Stimulated activated CD4-positive, alpha-beta T cell treated with anti-CD3 and anti-CD28 coated beads, Interleukin-4, amount 100 ng/mL, for 48 hours (primary cell): ENCODE measurements around the gene SARM1.
A peak's percentile ranks its signal among the peaks of the same experiment; 100 is the strongest.

Source experiments
- DNase-seq, 2 donors: peaks; one replicate each; pipeline ENCODE4 v3.0.0-alpha.2; 2020; ENCODE audit warnings: low read depth in 2 of 2

Gene SARM1

DNA sequence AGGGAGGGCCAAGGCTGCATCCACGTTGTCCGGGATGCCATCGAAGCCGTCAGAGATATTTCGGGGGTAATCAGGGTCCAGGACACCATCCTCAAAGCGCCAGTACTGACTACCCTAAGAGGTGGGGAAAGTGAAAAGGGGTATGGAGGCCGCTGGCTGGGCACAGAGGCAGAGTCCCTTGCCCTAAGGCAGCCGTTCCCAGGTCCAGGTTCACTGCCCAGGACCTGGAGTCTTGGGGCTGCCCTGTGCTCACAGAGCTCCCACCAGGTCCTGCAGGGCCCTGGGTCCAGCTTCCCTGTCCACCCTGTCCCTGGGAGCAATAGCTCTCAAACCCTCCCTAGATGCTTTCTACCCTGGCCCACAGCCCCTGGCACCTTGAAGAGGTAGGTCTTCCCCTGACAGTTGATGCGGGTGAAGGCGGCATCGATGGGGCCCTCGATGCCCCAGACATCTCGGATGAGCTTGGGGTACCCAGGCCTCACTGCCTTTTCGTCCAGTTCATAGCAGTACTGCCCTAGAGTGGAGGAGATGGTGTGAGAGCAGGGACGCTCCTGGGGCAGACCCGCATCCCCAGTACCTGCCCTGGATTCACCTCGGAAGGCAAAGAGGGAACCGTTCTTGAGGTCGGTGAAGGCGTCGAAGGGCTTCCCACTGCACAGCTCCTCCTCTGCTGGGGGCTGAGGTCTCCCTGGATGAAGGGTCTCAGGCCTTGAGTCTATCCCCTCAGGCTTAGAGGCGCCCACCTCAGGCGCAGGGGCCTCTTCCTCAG, 2.4 kb upstream of the SARM1 start:
- DNase-seq = no peak

DNA sequence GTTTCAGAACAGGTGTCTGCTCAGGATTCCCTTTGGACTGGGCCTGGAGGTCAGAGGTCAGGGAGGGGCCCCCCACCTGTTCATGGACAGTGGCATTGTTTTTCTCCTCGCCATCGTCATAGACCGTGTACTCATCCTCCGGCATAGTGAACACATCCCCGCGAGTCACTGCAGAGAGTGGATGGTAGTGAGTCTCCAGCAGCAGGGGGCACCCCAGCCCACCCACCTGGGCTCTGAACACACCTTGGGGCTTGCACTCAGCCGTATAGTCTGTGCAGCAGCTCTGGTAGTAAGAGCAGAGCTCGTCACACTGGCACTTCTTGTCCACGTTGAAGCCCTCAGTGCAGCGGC, 1.8 kb upstream of the SARM1 start:
- DNase-seq = no peak

DNA sequence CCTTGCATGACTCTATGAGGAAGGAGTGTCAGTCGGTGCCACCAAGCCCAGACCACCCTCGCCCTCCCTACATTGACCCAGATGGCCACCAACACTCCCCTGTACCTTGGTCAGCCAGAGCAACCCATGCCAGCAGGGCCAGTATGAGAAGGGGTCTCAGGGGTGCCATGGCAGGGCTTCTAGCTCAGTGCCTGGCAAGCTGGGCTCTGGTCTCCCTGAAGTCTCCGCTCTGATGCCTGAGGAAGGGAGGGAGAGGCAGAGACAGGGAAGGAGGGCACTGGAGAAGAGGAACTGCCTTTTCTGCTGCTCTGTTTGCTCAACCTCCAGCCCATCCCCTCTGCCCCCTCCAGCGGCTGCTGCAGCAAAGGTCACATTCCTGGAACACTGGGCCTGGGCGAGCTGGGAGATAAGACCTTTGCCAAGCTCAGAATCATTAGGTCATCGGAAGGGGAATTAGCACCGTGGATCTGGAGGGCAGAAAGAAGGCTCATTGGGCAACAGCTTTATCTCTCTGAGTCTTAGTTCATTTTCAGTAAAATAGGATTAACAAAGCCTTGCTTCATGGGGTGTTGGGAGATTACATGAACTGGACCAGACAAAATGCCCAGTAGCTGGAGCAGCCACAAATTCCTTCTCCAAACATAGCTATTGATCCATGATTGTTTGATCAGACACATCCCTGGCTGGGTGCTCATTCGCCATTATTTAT, 1.3 kb upstream of the SARM1 start, which contains the start of gene VTN:
Gene VTN, minus strand, starts transcription at position 273 of the 709 bp plus-strand sequence. Its CDS starts 104 bp downstream, at position 169.
- no peak for DNase-seq

DNA sequence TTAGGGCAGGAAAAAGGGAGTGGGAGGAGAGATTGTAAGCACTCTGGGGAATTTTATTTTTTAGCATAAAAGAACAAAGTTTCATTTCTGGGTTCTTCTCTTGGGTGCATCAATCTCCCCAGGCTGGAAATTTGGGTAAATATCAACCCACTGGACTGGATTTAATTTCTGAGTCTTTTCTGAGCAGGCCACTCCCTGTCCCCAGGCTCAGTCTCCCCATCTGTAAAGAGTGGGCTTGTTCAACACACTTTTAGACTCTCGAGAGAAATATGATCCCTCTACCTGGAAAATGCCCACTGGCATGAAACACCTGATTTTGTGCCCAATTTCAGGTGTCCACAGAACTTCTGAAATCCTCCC, 770 bp upstream of the SARM1 start:
- DNase-seq = no peak

DNA sequence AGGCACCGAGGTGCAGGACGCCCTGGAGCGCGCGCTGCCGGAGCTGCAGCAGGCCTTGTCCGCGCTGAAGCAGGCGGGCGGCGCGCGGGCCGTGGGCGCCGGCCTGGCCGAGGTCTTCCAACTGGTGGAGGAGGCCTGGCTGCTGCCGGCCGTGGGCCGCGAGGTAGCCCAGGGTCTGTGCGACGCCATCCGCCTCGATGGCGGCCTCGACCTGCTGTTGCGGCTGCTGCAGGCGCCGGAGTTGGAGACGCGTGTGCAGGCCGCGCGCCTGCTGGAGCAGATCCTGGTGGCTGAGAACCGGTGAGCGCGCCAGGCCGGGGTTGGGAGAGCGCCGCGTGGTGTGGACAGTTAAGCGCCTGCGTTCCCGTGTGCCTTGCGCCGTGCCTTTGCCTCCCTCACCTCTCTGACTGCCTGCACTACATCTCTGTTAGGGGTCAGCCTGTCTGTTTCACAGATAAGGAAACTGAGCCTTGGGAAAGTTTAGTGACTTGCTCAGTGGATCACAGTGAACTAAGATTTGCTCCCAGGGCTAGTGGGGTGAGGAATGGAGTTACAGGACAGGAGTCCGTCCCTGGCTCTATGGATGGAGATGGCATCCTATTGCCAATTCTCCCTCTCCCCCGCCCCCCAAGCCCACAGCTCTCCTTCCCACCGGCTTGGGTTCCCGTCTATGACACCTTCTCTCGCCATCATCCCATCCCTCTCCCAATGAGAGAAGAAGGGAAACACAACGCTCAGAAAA, 880 bp downstream of the SARM1 start:
- DNase-seq = peak; percentile 26 to 32

DNA sequence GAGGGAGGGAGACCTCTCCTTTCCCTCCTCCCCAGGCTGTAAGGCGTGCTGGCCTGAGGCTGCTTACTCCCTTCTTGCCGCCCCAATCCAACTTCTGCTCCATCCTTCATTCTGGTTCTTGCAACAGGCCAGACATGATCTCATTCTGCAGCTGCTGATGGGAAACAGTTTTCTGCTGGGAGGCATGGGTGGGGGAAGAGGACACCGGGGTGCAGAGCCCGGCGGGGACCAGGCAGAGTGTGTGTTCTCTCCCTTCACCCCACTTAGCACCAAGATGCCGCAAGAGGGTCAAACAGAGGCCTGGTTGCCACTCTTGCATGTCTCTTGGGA, 1.4 kb downstream of the SARM1 start:
- no peak for DNase-seq

DNA sequence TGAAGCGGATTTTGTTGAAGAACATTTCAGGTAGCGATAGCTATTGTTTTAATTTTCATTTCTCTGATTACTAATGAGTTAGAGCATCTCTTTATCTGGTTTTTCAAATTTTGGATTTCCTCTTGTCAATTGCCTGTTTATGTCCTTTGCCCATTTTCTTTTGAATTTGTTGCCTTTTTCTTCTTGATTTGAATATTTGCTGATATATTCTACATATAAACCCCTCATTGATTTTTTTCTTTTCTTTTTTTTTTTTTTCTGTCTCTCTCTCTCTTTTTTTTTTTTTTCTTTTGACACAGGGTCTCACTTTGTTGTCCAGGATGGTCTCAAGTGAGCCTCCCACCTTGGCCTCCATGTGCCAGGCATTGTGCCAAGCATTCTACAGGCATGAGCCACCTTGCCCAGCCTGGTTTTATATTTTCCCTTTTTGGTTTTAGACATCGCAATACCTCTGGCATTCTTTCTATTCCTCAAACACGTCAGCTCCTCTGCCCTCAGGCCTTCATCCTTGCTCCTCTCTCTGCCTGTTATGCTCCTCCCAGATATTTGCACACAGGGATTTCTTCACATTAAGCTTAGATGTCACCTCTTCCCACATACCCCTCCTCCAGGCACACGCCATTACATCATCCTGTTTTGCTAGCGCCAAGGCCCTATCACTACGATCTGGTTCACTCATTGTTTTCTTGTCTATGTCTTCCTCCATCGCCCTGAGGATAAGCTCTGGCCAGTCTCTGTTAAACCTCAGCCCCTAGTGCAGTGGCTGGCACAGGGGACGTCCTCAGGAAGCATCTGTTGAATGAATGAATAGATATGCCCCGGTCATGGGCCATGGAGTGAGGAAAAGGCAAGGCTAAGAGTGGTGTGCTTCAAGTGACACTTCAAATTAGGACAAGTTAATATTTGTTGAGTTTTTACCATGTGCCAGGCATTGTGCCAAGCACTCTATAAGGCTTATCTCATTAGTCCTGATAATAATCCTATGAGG, 8.6 kb downstream of the SARM1 start:
- no peak for DNase-seq

DNA sequence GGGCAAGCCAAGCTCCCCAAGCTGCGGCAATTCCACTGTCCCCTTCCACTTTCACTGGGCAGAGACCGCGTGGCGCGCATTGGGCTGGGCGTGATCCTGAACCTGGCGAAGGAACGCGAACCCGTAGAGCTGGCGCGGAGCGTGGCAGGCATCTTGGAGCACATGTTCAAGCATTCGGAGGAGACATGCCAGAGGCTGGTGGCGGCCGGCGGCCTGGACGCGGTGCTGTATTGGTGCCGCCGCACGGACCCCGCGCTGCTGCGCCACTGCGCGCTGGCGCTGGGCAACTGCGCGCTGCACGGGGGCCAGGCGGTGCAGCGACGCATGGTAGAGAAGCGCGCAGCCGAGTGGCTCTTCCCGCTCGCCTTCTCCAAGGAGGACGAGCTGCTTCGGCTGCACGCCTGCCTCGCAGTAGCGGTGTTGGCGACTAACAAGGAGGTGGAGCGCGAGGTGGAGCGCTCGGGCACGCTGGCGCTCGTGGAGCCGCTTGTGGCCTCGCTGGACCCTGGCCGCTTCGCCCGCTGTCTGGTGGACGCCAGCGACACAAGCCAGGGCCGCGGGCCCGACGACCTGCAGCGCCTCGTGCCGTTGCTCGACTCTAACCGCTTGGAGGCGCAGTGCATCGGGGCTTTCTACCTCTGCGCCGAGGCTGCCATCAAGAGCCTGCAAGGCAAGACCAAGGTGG, 9.8 kb downstream of the SARM1 start:
- DNase-seq = no peak

DNA sequence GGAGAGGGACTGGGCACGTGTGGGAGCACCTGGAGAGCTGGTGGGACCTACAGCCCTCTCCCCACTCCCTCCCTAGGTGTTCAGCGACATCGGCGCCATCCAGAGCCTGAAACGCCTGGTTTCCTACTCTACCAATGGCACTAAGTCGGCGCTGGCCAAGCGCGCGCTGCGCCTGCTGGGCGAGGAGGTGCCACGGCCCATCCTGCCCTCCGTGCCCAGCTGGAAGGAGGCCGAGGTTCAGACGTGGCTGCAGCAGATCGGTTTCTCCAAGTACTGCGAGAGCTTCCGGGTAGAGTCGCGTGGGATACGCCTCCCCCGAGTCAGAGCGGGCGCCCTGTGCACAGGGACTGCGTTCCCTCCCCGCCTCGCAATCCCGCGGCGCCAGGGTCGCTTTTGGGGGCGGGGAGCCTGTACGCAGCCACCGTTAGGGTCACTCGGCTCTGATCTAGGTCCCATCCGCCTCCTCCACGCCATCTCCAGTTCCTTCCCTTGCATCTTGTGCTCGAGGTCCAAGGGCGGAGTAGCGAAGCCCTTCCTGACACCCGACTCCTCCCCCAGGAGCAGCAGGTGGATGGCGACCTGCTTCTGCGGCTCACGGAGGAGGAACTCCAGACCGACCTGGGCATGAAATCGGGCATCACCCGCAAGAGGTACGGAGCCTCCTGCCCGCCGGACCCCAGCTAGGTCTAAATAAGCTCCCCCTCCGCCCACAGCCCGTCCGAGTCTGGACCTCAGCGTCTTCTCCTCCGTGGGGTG, 13.0 kb downstream of the SARM1 start:
- peak; percentile 51 to 57 for DNase-seq

DNA sequence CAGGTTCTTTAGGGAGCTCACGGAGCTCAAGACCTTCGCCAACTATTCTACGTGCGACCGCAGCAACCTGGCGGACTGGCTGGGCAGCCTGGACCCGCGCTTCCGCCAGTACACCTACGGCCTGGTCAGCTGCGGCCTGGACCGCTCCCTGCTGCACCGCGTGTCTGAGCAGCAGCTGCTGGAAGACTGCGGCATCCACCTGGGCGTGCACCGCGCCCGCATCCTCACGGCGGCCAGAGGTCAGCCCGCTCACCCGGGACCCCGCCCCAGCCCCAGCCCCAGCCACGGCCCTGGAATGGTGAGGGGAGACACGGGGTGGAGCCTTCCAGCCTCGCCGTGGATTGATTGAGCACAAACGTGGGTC, 13.5 kb downstream of the SARM1 start:
- DNase-seq = no peak

DNA sequence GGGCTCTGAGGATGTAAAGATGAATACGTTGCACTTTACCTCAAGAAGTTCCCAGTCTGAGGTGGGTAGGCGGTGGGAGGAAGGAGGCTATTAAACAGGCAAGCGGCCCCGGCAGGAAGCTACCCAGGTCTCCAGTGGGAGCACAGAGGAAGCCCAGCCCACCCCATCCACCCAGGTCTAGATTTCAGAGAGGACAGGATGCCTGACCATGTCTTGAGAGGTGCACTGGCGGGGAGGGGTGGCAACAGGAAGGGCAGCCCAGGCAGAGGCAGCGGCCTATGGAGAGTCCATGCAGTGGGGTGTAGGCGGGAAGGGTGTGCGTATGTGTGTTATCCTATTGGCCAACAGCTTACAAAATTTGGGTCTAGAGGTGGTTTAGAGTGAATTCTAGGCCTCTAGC, 13.9 kb downstream of the SARM1 start:
- DNase-seq = no peak

DNA sequence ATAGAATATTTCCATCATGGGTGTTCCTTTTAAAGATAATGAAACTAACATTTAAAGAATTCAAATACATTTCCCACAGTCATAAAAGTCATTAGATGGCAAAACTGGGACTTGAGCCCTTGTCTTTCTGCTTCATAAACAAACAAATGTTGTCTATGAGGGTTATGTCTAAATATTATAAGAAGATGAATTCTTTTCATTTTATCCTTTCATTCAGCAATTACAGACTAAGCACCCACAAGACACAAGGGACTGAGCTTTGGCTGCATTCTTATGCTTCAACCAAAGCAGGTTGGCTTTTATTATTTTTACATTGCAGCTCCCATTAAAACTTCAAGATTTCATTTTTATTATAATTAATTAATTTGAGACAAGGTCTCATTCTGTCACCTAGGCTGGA, 14.9 kb downstream of the SARM1 start:
- DNase-seq = no peak

DNA sequence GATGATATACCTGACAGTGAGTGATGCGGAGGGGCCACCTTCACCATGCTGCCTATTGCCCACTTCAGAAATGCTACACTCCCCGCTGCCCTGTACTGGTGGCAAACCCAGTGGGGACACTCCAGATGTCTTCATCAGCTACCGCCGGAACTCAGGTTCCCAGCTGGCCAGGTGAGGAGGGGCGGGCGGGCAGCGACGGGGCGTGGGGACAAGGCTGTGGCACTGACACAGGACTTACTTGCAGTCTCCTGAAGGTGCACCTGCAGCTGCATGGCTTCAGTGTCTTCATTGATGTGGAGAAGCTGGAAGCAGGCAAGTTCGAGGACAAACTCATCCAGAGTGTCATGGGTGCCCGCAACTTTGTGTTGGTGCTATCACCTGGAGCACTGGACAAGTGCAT, 16.6 kb downstream of the SARM1 start:
- DNase-seq = no peak

DNA sequence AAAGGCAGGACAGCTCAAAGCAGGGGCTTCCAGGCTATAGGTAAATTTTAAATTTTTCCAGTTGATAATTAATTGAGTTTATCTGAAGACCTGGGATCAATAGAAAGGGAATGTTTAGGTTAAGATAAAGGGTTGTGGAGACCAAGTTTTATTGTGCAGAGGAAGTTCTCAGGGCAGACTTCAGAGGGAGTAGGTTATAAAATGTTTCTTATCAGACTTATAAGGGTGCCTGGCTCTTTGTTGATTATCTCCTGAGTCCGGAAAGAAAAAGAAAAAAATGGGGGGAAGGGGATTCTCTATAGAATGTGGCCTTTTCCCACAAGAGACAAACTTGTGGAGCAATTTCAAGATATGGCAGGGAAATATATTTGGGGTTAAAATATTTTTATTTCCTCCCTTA, 18.6 kb downstream of the SARM1 start:
- DNase-seq = no peak

DNA sequence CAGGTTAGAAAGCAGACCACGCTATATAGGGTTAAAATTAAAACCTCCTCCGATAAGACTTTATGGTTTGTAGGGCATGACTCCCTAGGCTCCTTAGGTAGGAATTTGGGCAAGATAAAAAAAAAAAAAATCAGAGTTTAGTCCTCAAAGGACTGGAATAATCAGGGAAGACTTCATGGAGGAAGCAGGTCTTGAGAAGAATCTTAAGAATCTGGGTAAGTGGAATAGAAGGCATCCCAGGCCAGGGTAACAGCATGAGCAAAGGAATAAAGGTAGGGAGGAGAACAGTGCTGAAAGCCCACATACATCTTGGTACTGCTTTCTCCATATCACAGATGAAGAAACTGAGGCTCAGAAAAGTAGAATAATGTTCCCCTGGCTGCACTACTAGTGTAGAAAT, 19.1 kb downstream of the SARM1 start:
- DNase-seq = no peak

DNA sequence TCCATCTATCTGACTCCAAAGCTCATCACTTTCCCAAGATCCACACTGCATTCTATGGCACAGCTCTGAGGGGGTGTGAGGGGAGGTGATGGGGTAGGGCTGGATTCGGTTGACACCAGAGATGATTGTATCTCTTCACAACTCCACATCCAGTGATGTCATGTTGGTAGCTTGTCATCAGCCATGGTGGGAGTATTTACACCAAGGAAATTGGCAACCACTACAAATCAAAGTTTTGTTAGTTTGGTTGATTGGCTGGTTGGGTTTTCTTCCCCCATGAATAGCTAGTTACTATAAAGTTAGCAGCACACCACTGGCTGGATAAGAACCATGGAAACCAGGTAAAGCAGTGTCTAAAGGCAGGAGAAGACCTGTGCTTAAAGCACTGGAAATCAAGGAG, 19.5 kb downstream of the SARM1 start:
- no peak for DNase-seq

DNA sequence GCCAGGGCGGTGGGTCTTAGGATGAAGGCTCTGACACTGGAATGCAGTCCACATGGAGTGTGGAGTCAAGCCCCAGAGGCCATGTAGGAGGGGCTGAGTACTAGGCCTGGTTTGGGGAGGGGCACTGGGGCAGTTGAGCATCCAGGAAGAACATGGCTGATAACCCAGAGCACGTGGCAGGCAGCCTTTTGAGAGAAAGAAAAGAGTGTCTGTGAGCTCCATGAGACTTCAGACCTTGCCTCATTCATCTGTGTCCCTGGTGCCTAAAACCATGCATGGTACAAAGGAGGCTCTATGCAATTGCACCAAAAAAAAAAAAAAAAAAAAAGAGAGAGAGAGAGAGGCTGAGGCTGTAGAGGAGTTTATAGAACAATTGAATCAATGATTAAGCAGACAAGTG, 19.9 kb downstream of the SARM1 start:
- DNase-seq = no peak

DNA sequence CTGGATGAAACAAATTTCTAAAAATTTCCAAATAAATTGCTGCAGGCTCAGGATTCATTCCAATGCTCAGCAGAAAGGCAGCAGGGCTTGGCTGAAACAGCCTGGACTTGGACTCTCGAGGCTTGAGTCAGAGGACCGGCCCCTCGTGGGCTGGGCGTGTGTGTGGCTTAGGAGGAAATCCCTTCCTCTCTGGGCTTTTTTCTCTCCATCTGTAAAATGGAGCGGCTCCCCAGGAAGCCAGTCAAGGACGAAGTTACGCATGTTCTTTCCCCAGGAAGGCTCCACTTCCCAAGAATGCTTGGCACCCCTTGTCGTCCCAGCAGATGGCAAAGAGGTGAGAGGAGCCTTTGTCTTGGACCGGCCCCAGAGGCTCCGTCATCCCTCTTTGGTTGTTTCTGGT, 21.0 kb downstream of the SARM1 start:
- DNase-seq = no peak

DNA sequence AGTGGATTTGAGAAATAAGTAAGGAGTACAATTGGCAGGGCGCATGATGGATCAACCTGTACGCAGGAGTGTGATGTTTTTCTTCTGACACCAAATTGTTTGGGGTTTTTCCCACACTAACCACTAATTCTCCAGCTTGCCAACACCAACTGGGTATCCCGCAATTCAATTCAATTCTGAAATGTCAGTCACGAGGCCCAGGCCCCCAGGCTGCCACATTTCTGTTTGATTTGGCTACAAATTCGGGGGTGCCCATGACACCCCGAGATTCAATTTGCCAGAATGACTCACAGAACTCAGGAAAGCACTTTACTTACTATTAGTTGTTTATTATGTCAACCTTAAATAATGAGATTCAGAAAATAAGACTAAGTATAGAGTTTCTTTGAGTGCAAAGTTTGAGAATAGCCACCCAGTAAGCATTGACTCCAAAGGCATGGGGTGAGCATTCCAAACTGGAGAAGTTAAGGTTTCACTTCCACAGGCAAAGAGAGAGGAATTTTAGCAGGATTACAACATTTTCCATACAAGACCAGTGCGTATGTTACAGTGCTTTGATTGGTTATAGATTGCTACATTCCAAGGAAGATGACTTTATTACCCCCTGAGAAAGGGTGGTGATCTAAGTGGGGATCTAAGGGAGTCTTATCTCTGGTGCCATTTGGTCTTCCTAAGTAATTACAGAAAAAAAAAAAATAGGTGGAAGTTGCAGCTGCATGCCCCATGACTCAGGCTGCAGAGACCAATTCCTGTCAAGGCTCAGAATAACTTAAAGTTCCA, 23.0 kb downstream of the SARM1 start:
- no peak for DNase-seq

DNA sequence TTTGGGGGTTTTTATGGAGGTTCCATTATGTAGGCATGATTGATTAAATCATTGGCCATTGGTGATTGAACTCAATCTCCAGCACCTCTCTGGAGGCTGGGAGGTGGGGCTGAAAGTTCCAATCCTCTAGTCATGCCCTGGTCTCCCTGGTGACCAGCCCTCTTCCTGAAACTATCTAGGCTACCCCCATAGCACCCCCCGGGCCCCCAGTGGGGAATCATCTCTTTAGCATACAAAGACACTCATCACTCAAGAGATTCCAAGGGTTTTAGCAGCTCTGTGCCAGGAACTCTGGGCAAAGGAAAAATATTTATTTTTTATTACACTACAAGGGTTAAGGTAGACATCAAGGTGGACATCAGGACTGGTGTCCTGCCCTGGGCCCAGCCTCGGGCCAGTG, 23.9 kb downstream of the SARM1 start:
- no peak for DNase-seq
